ENCODE measurements around the gene XRCC1.

The XRCC1 gene

DNA sequence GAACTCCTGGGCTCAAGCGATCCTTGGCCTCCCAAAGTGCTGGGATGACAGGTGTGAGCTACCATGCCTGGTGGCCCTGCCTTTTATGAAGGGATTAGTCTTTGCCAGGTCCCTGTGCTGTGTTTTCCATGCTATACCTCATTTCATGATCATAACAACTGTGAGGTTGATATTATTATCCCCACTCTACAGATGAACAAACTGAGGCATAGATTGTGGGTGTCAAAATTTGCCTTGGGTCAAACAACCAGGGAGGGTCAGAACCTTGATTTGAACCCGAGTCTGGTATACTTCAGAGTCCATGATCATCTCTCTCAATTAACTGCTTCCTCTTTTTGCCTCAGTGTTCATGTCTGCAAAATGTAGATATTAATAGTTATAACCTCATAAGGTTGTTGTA, 7.2 kb upstream of the XRCC1 start:
- H3K4me2 ChIP-seq (ENCODE audit: low read length), result no peak overlapping the region

GRCh38 chr19:43581467-43581866, 6.1 kb upstream of the XRCC1 start:
- Histone ChIP-seq H3K79me2 (ENCODE audit: low read length) (no peaks in the 10 kb centered on the region), H2AFZ (ENCODE audit: low read depth, low read length) (no peak overlapping the region), H3K27me3 (ENCODE audit: low read depth, low read length) (no peaks in the 10 kb centered on the region; the same call in 1 of the 2 replicates), H4K20me1 (ENCODE audit: insufficient read depth, low read length) (no peaks in the 10 kb centered on the region), H3K4me1 (ENCODE audit: low read length) (no peaks in the 10 kb centered on the region), H3K4me3 (ENCODE audit: low read length) (no peak overlapping the region), H3K9ac (ENCODE audit: low read length) (no peak overlapping the region), H3K9me3 (ENCODE audit: insufficient read depth, low read length) (no peaks in the 10 kb centered on the region), H3K27ac (ENCODE audit: low read length) (no peak overlapping the region), H3K4me2 (ENCODE audit: low read length) (no peak overlapping the region), H3K36me3 (replicated peaks; ENCODE audit: low read depth, low read length) (peaks cover 11% of the 10 kb centered on the region)
- TF ChIP-seq CTCF (IDR thresholded peaks at IDR 0.05; ENCODE audit: low read depth, low read length), result no peak
- TF ChIP-seq EZH2phosphoT487 (IDR thresholded peaks at IDR 0.05; ENCODE audit: low read depth), result no peak

More for the DNA sequence above, 7.2 kb upstream of the XRCC1 start:
- H4K20me1 ChIP-seq (ENCODE audit: insufficient read depth, low read length), result no peaks in the 10 kb centered on the region
- no peaks in the 10 kb centered on the region for H3K9me3 ChIP-seq (ENCODE audit: insufficient read depth, low read length)
- no peaks in the 10 kb centered on the region; the same call in 1 of the 2 replicates for H3K27me3 ChIP-seq (ENCODE audit: low read depth, low read length)
- H3K4me3 ChIP-seq (ENCODE audit: low read length), result no peak overlapping the region
- TF ChIP-seq CTCF (IDR thresholded peaks at IDR 0.05; ENCODE audit: low read depth, low read length) (no peak), EZH2phosphoT487 (IDR thresholded peaks at IDR 0.05; ENCODE audit: low read depth) (no peak)
- no peak overlapping the region for H2AFZ ChIP-seq (ENCODE audit: low read depth, low read length)
- H3K9ac ChIP-seq (ENCODE audit: low read length), result no peak overlapping the region
- H3K27ac ChIP-seq (ENCODE audit: low read length), result no peak overlapping the region
- no peaks in the 10 kb centered on the region for H3K79me2 ChIP-seq (ENCODE audit: low read length)
- no peaks in the 10 kb centered on the region for H3K4me1 ChIP-seq (ENCODE audit: low read length)
- H3K36me3 ChIP-seq (replicated peaks; ENCODE audit: low read depth, low read length), result peaks cover 14% of the 10 kb centered on the region

DNA sequence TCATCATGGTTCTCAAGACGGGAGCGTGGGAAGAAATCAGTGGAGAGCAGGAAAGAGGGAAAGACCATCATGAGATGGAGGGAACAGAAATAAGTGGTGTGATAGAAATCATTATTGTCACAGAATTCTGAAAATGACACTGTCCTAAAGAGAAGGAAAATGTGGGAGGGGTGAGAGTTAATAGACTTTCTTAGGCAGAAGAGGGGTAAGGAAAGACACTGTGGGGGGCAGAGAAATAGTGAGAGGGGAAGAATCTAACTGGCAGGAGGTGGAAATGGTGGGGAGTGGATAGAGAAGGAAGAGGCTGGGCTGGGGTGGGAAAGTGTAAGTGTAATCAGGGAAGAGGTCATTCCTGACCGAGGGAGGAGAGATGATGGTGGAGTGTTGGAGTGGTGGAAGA, 3.5 kb upstream of the XRCC1 start:
- no peak overlapping the region for H2AFZ ChIP-seq (ENCODE audit: low read depth, low read length)
- no peaks in the 10 kb centered on the region for H3K36me3 ChIP-seq (replicated peaks; ENCODE audit: low read depth, low read length)
- TF ChIP-seq EZH2phosphoT487 (IDR thresholded peaks at IDR 0.05; ENCODE audit: low read depth) (no peak), CTCF (IDR thresholded peaks at IDR 0.05; ENCODE audit: low read depth, low read length) (no peak)
- no peak overlapping the region for H3K27ac ChIP-seq (ENCODE audit: low read length)
- no peaks in the 10 kb centered on the region; the same call in 1 of the 2 replicates for H3K27me3 ChIP-seq (ENCODE audit: low read depth, low read length)
- peaks cover 9% of the 10 kb centered on the region for H3K4me1 ChIP-seq (ENCODE audit: low read length)
- no peak overlapping the region for H3K4me3 ChIP-seq (ENCODE audit: low read length)
- no peaks in the 10 kb centered on the region for H3K9me3 ChIP-seq (ENCODE audit: insufficient read depth, low read length)
- H3K9ac ChIP-seq (ENCODE audit: low read length), result no peak overlapping the region
- no peaks in the 10 kb centered on the region for H4K20me1 ChIP-seq (ENCODE audit: insufficient read depth, low read length)
- H3K4me2 ChIP-seq (ENCODE audit: low read length), result no peak overlapping the region
- H3K79me2 ChIP-seq (ENCODE audit: low read length), result peaks cover 10% of the 10 kb centered on the region

DNA sequence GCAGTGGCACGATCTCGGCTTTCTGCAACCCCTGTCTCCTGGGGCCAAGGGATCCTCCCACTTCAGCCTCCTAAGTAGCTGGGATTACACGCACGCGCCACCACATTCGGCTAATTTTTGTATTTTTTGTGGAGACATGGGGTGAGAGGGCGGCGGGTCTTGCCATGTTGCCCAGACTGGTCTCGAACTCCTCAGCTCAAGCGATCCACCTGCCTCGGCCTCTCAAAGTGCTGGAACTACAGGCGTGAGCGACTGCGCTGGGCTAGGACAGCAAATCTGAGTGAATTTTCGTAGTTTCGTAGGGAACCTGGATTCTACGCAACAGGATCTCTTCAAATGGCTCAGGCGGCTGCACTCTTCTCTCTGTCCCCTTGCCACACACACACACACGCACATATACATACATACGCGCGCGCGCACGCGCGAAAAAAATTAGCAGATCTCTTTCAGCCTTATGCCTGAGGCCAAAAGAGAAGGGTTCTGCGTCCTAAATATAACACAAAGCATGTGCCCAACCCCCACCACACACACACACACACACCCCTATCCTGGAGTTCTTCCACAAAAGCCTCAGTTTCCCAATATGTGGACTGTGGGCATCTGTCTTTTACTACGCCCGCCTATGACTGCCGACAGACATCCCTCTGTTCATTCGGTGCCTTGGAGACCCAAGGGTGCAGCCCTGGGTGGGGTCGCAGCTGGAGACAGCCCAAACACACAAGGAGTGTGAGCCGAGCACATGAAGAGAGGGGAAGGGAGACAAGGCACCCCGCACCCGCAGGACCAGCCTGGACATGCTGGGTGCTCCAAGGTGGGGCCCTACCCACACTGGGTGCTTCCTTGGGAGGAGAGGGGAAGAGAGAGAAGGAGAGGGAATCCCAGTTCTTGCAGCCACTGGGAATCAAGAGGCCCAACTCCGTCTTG, 890 bp upstream of the XRCC1 start:
- Histone ChIP-seq H3K4me2 (ENCODE audit: low read length) (peak overlapping the region; percentile 61), H3K36me3 (replicated peaks; ENCODE audit: low read depth, low read length) (no peaks in the 10 kb centered on the region), H3K27me3 (ENCODE audit: low read depth, low read length) (no peaks in the 10 kb centered on the region; the same call in 1 of the 2 replicates), H3K27ac (ENCODE audit: low read length) (no peak overlapping the region), H2AFZ (ENCODE audit: low read depth, low read length) (peak overlapping the region; percentile 79; the same call in 1 of the 2 replicates), H3K9me3 (ENCODE audit: insufficient read depth, low read length) (no peaks in the 10 kb centered on the region), H3K79me2 (ENCODE audit: low read length) (peaks cover 10% of the 10 kb centered on the region), H3K9ac (ENCODE audit: low read length) (peak overlapping the region; percentile 31), H4K20me1 (ENCODE audit: insufficient read depth, low read length) (no peaks in the 10 kb centered on the region), H3K4me1 (ENCODE audit: low read length) (peaks cover 9% of the 10 kb centered on the region), H3K4me3 (ENCODE audit: low read length) (peak overlapping the region; percentile 99)
- no peak for TF ChIP-seq CTCF (IDR thresholded peaks at IDR 0.05; ENCODE audit: low read depth, low read length)
- no peak for TF ChIP-seq EZH2phosphoT487 (IDR thresholded peaks at IDR 0.05; ENCODE audit: low read depth)
